ENCODE results near the gene GSTO1.

- TF ChIP-seq OSR1 (CRISPR knock-in tag; IDR thresholded peaks at IDR 0.05) = no peak
- TF ChIP-seq SNAI2 (CRISPR knock-in tag; IDR thresholded peaks at IDR 0.05) = no peak
- no peak for TF ChIP-seq RARB (CRISPR knock-in tag; IDR thresholded peaks at IDR 0.05)
- TF ChIP-seq, protein P1, sequence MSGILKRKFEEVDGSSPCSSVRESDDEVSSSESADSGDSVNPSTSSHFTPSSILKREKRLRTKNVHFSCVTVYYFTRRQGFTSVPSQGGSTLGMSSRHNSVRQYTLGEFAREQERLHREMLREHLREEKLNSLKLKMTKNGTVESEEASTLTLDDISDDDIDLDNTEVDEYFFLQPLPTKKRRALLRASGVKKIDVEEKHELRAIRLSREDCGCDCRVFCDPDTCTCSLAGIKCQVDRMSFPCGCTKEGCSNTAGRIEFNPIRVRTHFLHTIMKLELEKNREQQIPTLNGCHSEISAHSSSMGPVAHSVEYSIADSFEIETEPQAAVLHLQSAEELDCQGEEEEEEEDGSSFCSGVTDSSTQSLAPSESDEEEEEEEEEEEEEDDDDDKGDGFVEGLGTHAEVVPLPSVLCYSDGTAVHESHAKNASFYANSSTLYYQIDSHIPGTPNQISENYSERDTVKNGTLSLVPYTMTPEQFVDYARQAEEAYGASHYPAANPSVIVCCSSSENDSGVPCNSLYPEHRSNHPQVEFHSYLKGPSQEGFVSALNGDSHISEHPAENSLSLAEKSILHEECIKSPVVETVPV (CRISPR knock-in tag; IDR thresholded peaks at IDR 0.05) = no peak
- TF ChIP-seq ZFP30 (CRISPR knock-in tag; IDR thresholded peaks at IDR 0.05) = no peak
- TF ChIP-seq BACH2 (CRISPR knock-in tag; IDR thresholded peaks at IDR 0.05; ENCODE audit: borderline replicate concordance) = no peak
Observed at GRCh38 chr10:104220522-104220921, 34.2 kb upstream of the GSTO1 start.
